Gastroesophageal sphincter (tissue), 4 donors: ENCODE results near the gene SORBS1. TPM values are rescaled to one million over a fixed set of nuclear protein-coding genes. Genes with fewer than 3 reads are reported as not detected.

ENCODE experiments used
- ATAC-seq: fragments of 150-250 bp; one replicate; pipeline ENCODE4 v1.9.1; 2016; ENCODE audit warnings: mild to moderate bottlenecking, moderate library complexity
- H3K27ac ChIP-seq, 4 donors: fragments of 200-600 bp; sonication (generic) in 3 of 4; 1 replicate in 3 of 4; 2 replicates in 1 of 4; pipeline ENCODE4 v1.5.1; 2016 to 2019
- H3K27me3 ChIP-seq: fragments of 200-600 bp; sonication (generic); one replicate; pipeline ENCODE4 v1.5.1; 2019
- H3K36me3 ChIP-seq, 2 donors: fragments of 200-600 bp; sonication (generic); one replicate each; pipeline ENCODE4 v1.5.1; 2019; ENCODE audit warnings: control low read depth in 1 of 2
- H3K4me1 ChIP-seq, 3 donors: fragments of 200-600 bp; sonication (generic); 1 replicate in 2 of 3; 2 replicates in 1 of 3; pipeline ENCODE4 v1.5.1; 2016 to 2019; ENCODE audit warnings: control low read depth in 2 of 3
- H3K4me3 ChIP-seq, 2 donors: fragments of 200-600 bp; sonication (generic); one replicate each; pipeline ENCODE4 v1.5.1; 2019; ENCODE audit warnings: mild to moderate bottlenecking in 1 of 2, moderate library complexity in 1 of 2
- H3K9me3 ChIP-seq, 3 donors: fragments of 200-600 bp; sonication (generic); one replicate each; pipeline ENCODE4 v1.5.1; 2017 to 2019; ENCODE audit warnings: control low read depth in 2 of 3
- EP300 ChIP-seq: sonication (generic); formaldehyde crosslinking; IDR thresholded peaks from one replicate; pipeline ENCODE4 v1.6.1; 2017; ENCODE audit warnings: antibody characterized with exemption, mild to moderate bottlenecking
- POLR2A ChIP-seq, 2 donors: fragments of 450-650 bp; IDR thresholded peaks; one replicate each; pipeline ENCODE4 v1.6.1; 2017; ENCODE audit warnings: antibody characterized with exemption in 2 of 2, mild to moderate bottlenecking in 2 of 2, moderate library complexity in 1 of 2
- POLR2AphosphoS5 ChIP-seq: sonication (generic); formaldehyde crosslinking; IDR thresholded peaks from one replicate; pipeline ENCODE4 v1.6.1; 2017; ENCODE audit warnings: antibody characterized with exemption
- WGBS, 2 donors: methylation state at CpG; one replicate each; pipeline ENCODE4 v1.1.5; 2018; ENCODE audit warnings: low coverage in 1 of 2; 5-methylcytosine and 5-hydroxymethylcytosine counted together
- total RNA-seq, 4 donors: library from RNA; depleted of rRNA; stranded (reverse); fragments of >200 nt; gene quantifications; one replicate each; pipeline ENCODE4 v1.1.0, GENCODE V29; 2016
- TF ChIP-seq, protein P1 (sequence below), 4 experiments: fragments of 200-600 bp in 2 of 4; fragments of 450-650 bp in 2 of 4; sonication (generic) in 1 of 4; IDR thresholded peaks; one replicate each; pipeline ENCODE4 v1.5.1; 2017 to 2019; ENCODE audit warnings: antibody characterized with exemption in 4 of 4, mild to moderate bottlenecking in 2 of 4, moderate library complexity in 2 of 4

SORBS1 gene
- total RNA-seq, 4 donors from 2014 or later, result 1,866 to 2,220 (median 1,948) TPM

DNA sequence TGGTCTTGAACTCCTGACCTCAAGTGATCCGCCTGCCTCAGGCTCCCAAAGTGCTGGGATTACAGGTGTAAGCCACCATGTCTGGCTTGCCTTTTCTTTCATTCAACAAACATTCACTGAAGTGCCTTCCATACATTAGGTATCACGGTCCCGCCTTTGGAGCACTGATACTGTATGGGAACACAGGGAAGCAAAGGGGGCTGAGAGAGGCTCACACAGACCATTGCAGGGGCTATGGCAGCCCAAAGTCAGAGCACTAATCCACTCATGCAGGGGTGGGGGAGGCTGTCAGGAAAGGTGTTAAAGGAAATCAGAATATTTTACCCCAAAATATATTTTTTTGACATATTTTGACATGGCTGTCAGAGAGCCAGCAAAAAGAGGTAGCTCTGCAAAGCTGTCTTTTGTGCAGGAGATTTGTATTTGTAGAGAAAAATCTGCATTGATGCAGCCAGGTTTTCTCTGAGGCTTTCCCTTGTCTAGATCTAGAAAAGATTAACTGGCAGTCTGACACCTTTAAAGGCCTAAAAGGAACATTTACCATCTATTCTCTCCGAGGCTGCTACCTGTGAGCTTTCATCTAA is 228.4 kb downstream of the SORBS1 start:
- Histone ChIP-seq H3K4me1 (peaks cover 10 to 100% (median 29%) of the 10 kb centered on the region in 3 donors), H3K27ac (peak overlapping the region in 3 of 4 donors; percentile 83 to 92 (median 90)), H3K27me3 (no peaks in the 10 kb centered on the region), H3K36me3 (peaks cover 3 to 90% of the 10 kb centered on the region in 2 donors), H3K9me3 (no peaks in the 10 kb centered on the region), H3K4me3 (no peak overlapping the region)
- ATAC-seq, result no peak
- WGBS, 2 donors, result 89% methylated on average over 3 of the region's 4 CpGs; no CpG with 5 or more reads in 1 of the 2 donors
- TF ChIP-seq, protein P1, sequence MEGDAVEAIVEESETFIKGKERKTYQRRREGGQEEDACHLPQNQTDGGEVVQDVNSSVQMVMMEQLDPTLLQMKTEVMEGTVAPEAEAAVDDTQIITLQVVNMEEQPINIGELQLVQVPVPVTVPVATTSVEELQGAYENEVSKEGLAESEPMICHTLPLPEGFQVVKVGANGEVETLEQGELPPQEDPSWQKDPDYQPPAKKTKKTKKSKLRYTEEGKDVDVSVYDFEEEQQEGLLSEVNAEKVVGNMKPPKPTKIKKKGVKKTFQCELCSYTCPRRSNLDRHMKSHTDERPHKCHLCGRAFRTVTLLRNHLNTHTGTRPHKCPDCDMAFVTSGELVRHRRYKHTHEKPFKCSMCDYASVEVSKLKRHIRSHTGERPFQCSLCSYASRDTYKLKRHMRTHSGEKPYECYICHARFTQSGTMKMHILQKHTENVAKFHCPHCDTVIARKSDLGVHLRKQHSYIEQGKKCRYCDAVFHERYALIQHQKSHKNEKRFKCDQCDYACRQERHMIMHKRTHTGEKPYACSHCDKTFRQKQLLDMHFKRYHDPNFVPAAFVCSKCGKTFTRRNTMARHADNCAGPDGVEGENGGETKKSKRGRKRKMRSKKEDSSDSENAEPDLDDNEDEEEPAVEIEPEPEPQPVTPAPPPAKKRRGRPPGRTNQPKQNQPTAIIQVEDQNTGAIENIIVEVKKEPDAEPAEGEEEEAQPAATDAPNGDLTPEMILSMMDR (IDR thresholded peaks at IDR 0.05), result no peak
- TF ChIP-seq EP300 (no peak), POLR2A (IDR thresholded peaks at IDR 0.05) (no peak), POLR2AphosphoS5 (no peak)

DNA sequence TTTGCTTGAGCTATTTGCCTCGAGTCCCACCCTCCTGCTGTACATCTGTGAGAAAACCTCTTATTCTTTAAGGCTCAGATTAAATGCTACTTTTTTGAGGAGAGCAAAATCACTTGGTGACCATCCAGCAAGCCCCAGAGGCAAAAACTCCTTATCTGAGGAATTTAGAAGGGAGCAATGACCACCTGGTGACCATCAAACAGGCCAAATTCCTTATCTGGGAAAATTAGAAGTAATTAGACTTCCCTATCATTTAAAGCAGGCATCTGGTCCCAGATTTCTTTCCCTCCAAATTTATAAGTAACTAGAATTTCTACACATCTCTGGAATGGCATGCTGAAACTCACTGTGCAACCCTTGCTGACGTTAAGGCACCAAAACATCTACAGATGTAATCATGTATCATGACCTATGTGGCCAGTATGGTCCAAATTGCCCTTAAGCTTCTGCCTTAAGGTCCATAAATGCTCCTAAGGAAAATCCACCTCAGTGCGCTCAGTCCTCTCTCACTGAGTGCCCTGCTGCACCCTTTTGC is 229.5 kb downstream of the SORBS1 start:
- H3K9me3 ChIP-seq, result no peaks in the 10 kb centered on the region
- peak overlapping the region in 2 of 4 donors; percentile 83 to 90 for H3K27ac ChIP-seq
- ATAC-seq, result no peak
- peaks cover 3 to 90% of the 10 kb centered on the region in 2 donors for H3K36me3 ChIP-seq
- 75 to 86% methylated on average over 3 of the region's 3 CpGs for WGBS, 2 donors
- peaks cover 10 to 100% (median 33%) of the 10 kb centered on the region in 3 donors for H3K4me1 ChIP-seq
- TF ChIP-seq POLR2AphosphoS5 (no peak), EP300 (no peak), POLR2A (IDR thresholded peaks at IDR 0.05) (no peak)
- TF ChIP-seq, protein P1 (IDR thresholded peaks at IDR 0.05), result no peak
- no peaks in the 10 kb centered on the region for H3K27me3 ChIP-seq
- H3K4me3 ChIP-seq, result no peak overlapping the region

DNA sequence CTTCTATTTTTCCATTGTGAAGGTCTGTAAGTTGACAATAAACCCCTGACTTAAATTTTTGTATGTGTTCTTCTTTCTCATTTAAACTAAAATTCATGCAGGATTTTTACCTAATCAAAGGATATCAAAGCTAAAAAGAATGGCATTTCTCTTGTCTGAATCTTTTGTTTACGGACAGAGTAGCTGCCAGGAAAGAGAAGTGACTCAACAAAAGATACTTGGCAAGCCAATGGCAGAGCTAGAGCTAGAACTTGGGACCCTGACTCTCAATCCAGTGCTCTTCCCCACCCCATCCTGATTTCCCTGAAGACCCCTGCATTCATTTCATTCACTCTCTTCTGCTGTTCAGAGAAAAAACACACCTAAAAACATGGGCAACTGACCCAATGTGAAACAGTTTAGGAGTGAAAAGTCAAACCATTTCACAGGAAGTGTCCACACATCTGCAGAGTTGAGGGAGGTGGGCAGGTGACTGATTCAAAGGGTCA is 230.2 kb downstream of the SORBS1 start:
- TF ChIP-seq POLR2AphosphoS5 (peak; percentile 34), EP300 (no peak), POLR2A (IDR thresholded peaks at IDR 0.05) (no peak)
- TF ChIP-seq, protein P1 (IDR thresholded peaks at IDR 0.05), result no peak
- Histone ChIP-seq H3K4me3 (no peak overlapping the region), H3K4me1 (peaks cover 7 to 100% (median 26%) of the 10 kb centered on the region in 3 donors), H3K36me3 (peaks cover 3 to 90% of the 10 kb centered on the region in 2 donors), H3K27ac (peak overlapping the region in 3 of 4 donors; percentile 29 to 90 (median 83)), H3K27me3 (no peaks in the 10 kb centered on the region), H3K9me3 (no peaks in the 10 kb centered on the region)
- ATAC-seq, result no peak
- WGBS, 2 donors, result 77 to 80% methylated on average over 1 of the region's 1 CpG

DNA sequence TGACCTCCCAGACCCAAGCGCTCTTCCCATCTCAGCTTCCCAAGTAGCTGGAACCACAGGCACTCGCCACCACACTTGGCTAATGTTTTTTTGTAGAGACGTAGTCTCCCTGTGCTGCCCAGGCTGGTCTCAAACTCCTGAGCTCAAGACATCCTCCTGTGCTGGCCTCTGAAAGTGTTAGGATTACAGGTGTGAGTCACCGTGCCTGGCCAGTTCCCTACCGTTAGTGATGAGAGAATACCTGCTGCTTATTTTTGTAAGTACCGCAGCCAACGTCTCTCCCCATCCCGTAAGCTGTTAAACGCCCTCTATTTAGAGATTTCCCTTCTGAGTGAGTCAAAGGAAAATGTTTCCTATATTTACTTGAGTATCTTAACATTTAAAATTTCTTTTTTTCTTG is 231.9 kb downstream of the SORBS1 start:
- ATAC-seq, result no peak
- WGBS, 2 donors, result 56 to 74% methylated on average over 7 to 9 of the region's 9 CpGs
- Histone ChIP-seq H3K36me3 (peaks cover 0 to 92% of the 10 kb centered on the region in 2 donors), H3K4me1 (peaks cover 0 to 93% (median 10%) of the 10 kb centered on the region in 3 donors), H3K27ac (peak overlapping the region in 3 of 4 donors; percentile 73 to 83 (median 77)), H3K4me3 (no peak overlapping the region), H3K9me3 (no peaks in the 10 kb centered on the region), H3K27me3 (no peaks in the 10 kb centered on the region)
- TF ChIP-seq POLR2A (IDR thresholded peaks at IDR 0.05) (no peak), EP300 (no peak), POLR2AphosphoS5 (no peak)
- TF ChIP-seq, protein P1 (IDR thresholded peaks at IDR 0.05), result no peak
